HG03139 (cell line): ENCODE data around the gene PDE3A.
"Not testable (repeated sequence)": the region's sequence is repeated elsewhere in the genome, so short reads cannot be mapped to it uniquely, and the experiment has no call there.

ENCODE experiments used
- ATAC-seq: cut with Tn5 transposase; IDR thresholded peaks from one replicate; pipeline ENCODE4 v1.9.1; 2021; ENCODE audit not compliant: unreplicated experiment

The PDE3A gene

GRCh38 chr12:20368114-20368650 lies at the start of gene PDE3A:
PDE3A (plus strand) TSS chr12:20368537; CDS start chr12:20369285, 748 bp downstream.
- no peak for ATAC-seq

GRCh38 chr12:20319366-20319765 lies 49.0 kb upstream of the PDE3A start:
- no peak for ATAC-seq

DNA sequence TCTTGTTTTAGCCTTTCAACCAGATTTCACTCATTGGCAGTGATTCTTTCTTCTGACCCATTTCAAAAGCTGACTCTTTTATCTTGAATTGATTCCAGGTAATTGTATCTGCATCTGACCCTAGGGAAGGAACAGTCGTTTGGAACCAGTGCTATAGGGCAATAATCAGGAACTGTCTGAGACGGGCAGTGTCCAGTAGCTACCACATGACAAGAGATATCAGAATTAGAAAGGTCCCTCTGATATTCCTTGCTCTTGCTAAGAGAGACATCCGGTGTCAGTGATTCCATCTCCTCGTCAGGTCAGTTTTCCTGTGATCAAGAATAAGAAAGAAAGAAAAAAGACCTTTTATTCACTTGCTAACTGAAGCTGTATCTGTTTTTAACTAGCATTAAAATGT lies 47.8 kb upstream of the PDE3A start:
- no peak for ATAC-seq

DNA sequence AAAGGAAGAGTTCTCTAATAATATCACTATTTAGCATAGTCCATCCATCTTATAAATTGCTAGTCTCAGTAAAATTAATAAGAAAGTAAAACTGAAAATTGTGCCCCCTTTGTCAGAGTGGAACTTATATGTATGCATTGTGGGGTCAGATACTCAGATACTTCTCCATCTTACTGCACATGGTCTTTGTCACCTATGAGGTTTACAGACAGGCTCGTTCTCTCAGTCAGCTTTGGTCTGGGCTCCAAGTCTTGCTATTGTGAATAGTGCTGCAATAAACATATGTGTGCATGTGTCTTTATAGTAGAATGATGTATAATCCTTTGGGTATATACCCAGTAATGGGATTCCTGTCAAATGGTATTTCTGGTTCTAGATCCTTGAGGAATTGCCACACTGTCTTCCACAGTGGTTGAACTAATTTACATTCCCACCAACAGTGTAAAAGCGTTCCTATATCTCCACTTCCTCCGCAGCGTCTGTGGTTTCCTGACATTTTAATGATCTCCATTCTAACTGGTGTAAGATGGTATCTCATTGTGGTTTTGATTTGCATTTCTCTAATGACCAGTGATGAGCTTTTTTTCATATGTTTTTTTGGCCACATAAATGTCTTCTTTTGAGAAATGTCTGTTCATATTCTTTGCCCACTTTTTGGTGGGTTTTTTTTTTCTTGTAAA lies 37.4 kb upstream of the PDE3A start:
- not testable (repeated sequence) for ATAC-seq

DNA sequence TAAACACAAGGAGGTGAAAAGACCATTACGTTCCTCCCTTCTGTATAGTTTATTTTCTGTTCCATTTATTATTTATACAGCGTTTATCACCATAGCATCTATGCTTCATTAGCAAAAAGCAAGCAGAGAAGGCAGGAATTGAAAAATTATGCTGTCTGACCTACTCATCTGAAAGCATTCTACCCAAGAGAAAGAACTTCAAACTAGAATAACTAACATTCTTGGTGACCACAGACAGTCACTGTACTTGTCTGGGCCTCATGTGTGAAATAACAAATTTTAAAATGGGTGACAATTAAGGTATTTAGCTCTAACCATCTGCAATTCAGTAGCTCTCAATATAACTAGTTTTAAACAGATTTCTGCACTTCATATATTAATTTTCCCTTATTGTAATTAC lies 29.3 kb upstream of the PDE3A start:
- no peak for ATAC-seq

DNA sequence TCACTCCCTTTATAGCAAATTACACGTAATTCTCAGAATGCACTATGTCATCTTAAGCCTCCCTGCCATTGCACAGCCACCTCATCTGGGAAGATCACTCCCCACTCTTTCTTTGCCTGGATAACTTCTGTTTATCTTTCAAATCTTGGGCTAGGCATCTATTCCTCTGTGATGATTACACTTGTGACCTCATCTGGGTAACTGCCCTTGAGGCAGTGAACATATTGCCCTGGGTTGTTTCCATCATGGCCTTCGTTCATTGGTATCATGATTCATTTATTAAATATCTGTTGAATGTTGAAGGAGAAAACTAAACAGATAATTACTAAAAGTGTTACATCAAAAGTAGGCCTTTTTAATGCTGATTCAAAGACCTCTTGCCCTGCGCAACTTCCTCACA lies 26.2 kb upstream of the PDE3A start:
- no peak for ATAC-seq

DNA sequence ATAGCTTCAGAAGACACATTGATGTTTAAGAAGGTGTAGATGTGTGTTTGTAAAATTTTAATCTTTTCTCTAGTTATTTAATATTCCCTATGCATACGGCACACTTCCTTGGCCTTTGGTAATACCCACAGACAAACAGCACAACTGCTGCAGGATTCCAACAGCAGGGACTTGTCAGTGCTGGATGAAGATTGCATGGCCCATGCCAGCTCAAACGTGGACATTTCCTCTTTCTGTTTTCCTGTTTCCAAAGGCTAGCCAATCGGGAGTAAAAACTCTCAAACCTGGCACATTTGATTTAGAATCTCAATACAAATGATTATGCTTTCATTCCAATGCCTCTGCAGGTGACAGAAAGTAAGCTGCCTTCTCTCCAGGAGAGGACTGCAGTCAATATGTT lies 22.5 kb upstream of the PDE3A start:
- no peak for ATAC-seq

DNA sequence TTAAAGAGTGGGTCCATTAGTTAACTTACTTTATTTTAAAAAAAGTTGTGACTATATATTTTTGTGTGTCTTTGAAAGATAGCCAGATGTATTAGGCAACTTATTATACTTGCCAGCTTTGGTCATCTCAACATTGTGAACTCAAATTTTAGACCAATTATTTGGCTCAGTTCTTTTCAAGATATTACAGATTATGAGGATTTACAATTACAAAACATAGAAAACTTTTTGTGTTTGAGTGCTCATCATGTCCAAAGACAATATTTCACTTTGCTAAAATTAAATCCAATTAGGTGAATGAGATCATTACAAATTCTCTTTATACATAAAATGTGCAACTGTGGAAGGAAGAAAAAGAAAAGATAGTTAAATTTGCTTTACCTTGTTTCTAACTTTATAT lies 18.3 kb upstream of the PDE3A start:
- ATAC-seq: no peak

GRCh38 chr12:20350495-20350894 lies 17.8 kb upstream of the PDE3A start:
- no peak for ATAC-seq

GRCh38 chr12:20351406-20351805 lies 16.9 kb upstream of the PDE3A start:
- ATAC-seq: no peak

- ATAC-seq: no peak
Measured at GRCh38 chr12:20356048-20356447, 12.3 kb upstream of the PDE3A start.

- no peak for ATAC-seq
Measured at GRCh38 chr12:20360407-20360806, 7.9 kb upstream of the PDE3A start.

DNA sequence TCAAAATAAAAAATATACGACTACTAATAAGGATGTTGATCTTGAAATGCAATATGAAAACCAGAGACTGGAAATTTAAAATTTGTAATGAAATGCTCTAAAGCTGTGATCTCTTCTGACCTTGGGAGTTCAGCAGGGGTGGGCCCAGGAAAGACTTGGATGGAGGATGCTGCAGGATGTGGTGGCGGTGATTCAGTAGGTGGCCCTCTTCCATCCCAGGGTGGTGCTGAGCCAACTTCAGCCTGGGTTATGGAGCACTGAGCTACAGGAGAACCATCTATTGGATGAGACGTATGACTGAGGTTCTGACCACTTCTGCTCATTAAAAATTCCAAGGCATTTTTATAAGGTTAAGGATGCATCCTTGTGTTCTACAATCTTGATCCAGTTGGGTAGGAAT lies 6.9 kb upstream of the PDE3A start:
- ATAC-seq: no peak

DNA sequence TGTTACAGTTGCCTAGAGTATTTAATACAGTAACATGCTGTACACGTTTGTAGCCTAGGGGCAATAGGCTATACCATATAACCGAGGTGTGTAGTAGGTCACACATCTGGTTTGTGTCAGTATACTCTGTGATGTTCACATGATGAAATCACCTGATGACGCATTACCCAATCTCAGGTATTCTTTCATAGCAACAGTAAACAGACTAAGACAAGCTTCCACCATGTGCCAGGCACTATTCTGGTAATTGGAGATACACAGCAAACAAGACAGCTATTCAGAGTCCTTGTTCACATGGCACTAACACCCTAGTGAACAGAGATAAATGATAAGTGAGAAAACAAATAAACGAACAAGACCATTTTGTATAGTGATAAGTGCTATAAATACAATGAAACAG lies 3.8 kb upstream of the PDE3A start:
- no peak for ATAC-seq

DNA sequence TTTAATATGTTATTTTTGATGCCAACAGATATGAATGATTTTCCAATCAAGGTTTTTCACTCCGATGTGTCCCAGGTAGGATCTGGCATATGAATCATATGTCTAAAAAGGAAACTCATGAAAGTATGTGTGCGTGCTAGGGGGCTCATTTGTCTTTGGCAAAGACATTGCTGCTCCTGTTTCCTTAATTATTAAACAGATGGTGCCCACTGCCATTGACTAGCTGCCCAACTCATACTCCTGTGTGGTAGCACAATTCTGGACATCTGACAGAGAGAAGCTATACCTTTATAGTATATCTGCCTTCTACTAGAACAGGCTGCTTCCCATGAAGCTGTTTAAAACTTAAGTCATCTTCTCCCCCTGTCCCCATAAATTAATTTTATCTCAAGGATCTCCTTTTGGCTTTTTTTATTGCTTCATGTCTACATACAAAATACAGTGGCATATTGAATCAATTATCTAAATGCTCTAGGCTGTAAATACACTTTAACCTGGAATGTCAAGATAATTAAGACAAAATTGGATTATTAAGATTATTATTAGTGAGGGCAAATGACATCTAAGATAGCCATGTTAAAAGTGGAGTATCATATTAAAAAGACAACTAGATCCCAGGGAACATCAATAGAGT lies 1.4 kb upstream of the PDE3A start:
- no peak for ATAC-seq

GRCh38 chr12:20367583-20368113 lies 689 bp upstream of the PDE3A start:
- ATAC-seq: no peak

GRCh38 chr12:20368651-20369304 lies 441 bp downstream of the PDE3A start:
- ATAC-seq: no peak

DNA sequence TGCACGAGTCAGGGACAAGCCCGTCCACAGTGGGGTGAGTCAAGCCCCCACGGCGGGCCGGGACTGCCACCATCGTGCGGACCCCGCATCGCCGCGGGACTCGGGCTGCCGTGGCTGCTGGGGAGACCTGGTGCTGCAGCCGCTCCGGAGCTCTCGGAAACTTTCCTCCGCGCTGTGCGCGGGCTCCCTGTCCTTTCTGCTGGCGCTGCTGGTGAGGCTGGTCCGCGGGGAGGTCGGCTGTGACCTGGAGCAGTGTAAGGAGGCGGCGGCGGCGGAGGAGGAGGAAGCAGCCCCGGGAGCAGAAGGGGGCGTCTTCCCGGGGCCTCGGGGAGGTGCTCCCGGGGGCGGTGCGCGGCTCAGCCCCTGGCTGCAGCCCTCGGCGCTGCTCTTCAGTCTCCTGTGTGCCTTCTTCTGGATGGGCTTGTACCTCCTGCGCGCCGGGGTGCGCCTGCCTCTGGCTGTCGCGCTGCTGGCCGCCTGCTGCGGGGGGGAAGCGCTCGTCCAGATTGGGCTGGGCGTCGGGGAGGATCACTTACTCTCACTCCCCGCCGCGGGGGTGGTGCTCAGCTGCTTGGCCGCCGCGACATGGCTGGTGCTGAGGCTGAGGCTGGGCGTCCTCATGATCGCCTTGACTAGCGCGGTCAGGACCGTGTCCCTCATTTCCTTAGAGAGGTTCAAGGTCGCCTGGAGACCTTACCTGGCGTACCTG lies 1.1 kb downstream of the PDE3A start:
- no peak for ATAC-seq

DNA sequence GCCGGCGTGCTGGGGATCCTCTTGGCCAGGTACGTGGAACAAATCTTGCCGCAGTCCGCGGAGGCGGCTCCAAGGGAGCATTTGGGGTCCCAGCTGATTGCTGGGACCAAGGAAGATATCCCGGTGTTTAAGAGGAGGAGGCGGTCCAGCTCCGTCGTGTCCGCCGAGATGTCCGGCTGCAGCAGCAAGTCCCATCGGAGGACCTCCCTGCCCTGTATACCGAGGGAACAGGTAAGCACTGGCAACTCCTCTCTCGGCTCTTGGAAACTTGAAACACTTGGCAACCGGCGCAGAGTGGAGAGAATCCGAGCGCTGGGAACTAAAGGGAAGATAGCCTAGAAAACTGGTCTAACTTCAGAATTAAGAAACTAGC lies 1.7 kb downstream of the PDE3A start:
- no peak for ATAC-seq

- ATAC-seq: no peak
Measured at GRCh38 chr12:20370866-20371519, 2.7 kb downstream of the PDE3A start.
